NB4 (cell line): Measurements from ENCODE around the gene CYP1A1.

Experiments used
- CTCF ChIP-seq: IDR thresholded peaks from one replicate; pipeline ENCODE4 v1.5.1; 2012; ENCODE audit warnings: low read depth, low read length
- MYC ChIP-seq: IDR thresholded peaks from 2 replicates; pipeline ENCODE4 v1.6.1; 2011; ENCODE audit warnings: low read depth, low read length
- POLR2A ChIP-seq: IDR thresholded peaks from 2 replicates; pipeline ENCODE4 v1.6.1; 2011; ENCODE audit warnings: mild to moderate bottlenecking; ENCODE audit not compliant: insufficient read length; ENCODE audit errors: extremely low read depth

- no peak for TF ChIP-seq POLR2A
- no peak for TF ChIP-seq CTCF
- TF ChIP-seq MYC = no peak
Observed at GRCh38 chr15:74773731-74774252, 48.5 kb upstream of the CYP1A1 start.
